GM18505 (cell line): ENCODE data around the gene ALOX12.
"Not testable (repeated sequence)": the region's sequence is repeated elsewhere in the genome, so short reads cannot be mapped to it uniquely, and the experiment has no call there.

Experiments used
- ATAC-seq: cut with Tn5 transposase; IDR thresholded peaks from one replicate; pipeline ENCODE4 v1.9.1; 2021; ENCODE audit not compliant: unreplicated experiment
- POLR2A ChIP-seq: IDR thresholded peaks from 4 replicates; pipeline ENCODE4 v1.6.1; 2011; ENCODE audit warnings: borderline replicate concordance; ENCODE audit not compliant: insufficient read depth, insufficient read length; ENCODE audit errors: extremely low read depth

Gene ALOX12

GRCh38 chr17:7041607-7042500, 46.0 kb downstream of the ALOX12 start:
- ATAC-seq: no peak
- TF ChIP-seq POLR2A: no peak

- TF ChIP-seq POLR2A: no peak
Observed at GRCh38 chr17:7042501-7043181, 46.8 kb downstream of the ALOX12 start.

GRCh38 chr17:7043182-7043496, 47.3 kb downstream of the ALOX12 start:
- TF ChIP-seq POLR2A: no peak
- no peak for ATAC-seq

More at GRCh38 chr17:7042501-7043181, 46.8 kb downstream of the ALOX12 start:
- ATAC-seq: no peak

- TF ChIP-seq POLR2A: no peak
Observed at GRCh38 chr17:7043497-7044198, 47.8 kb downstream of the ALOX12 start, which contains the start of gene SLC16A11. SLC16A11 (minus strand) TSS chr17:7044092; CDS start chr17:7043513, 579 bp downstream.

GRCh38 chr17:7045492-7046126, 49.8 kb downstream of the ALOX12 start:
- no peak for ATAC-seq
- TF ChIP-seq POLR2A: no peak

More at GRCh38 chr17:7043497-7044198, 47.8 kb downstream of the ALOX12 start, which contains the start of gene SLC16A11:
- no peak for ATAC-seq

- ATAC-seq: no peak
- TF ChIP-seq POLR2A: no peak
Observed at GRCh38 chr17:7046127-7046724, 50.4 kb downstream of the ALOX12 start.

GRCh38 chr17:7046725-7047397, 51.0 kb downstream of the ALOX12 start:
- ATAC-seq: not testable (repeated sequence)

- ATAC-seq: no peak
- TF ChIP-seq POLR2A: no peak
Observed at GRCh38 chr17:7047566-7047965, 51.7 kb downstream of the ALOX12 start.

- no peak for ATAC-seq
Observed at GRCh38 chr17:7048968-7049367, 53.1 kb downstream of the ALOX12 start.

GRCh38 chr17:7050583-7050982, 54.7 kb downstream of the ALOX12 start:
- not testable (repeated sequence) for ATAC-seq

More at GRCh38 chr17:7048968-7049367, 53.1 kb downstream of the ALOX12 start:
- TF ChIP-seq POLR2A: no peak

GRCh38 chr17:7056386-7056785, 60.5 kb downstream of the ALOX12 start:
- TF ChIP-seq POLR2A: no peak
- no peak for ATAC-seq

- no peak for ATAC-seq
- no peak for TF ChIP-seq POLR2A
Observed at GRCh38 chr17:7058831-7059447, 63.1 kb downstream of the ALOX12 start.
